LHCN-M2 (cell line): ENCODE results near the gene ALDH1A1. TPM values are rescaled to one million over a fixed set of nuclear protein-coding genes. Genes with fewer than 3 reads are reported as not detected.
A peak's percentile ranks its signal among the peaks of the same experiment; 100 is the strongest.

Experiments used
- DNase-seq: peaks from one replicate; pipeline ENCODE4 v3.0.0-alpha.2; 2012; ENCODE audit warnings: low read depth
- total RNA-seq: library from RNA; depleted of rRNA; stranded (reverse); fragments of >200 nt; gene quantifications from 2 replicates; pipeline ENCODE4 v1.2.3, GENCODE V29; 2014

ALDH1A1 gene
- total RNA-seq, 1 experiment from 2014 or later = 163 TPM

DNA sequence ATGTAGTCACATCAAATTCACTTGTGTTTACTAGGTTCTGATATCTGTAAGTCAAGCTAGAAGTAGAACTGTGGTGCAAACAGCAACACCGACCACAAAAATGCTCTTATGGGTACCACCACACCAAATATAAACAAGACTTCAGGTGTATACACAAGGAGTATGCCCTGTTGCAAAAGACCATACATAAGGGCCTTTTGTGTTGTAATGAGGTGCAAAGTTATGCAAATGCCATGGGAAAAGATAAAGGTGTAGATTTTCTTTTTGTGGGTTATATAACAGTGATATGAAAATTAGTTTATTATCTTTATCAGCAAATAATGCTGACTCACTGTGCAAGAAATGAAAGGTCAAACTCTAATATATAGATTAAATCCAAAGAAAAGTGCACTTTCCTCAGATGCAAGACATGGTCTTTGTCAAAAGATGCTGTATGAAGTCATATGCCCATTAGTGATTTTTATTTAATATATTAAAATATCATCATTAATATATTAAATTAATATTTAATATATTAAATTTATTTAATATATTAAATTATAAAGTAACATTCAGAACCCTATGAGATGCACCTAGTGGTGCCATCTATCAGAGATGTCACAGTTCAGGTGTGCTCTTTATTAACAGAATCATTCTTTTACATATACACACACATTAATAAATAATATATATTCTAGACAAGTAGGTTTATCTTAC, 26.7 kb upstream of the ALDH1A1 start:
- no peak for DNase-seq

GRCh38 chr9:72978744-72979143, 25.9 kb upstream of the ALDH1A1 start:
- DNase-seq = peak; percentile 84

DNA sequence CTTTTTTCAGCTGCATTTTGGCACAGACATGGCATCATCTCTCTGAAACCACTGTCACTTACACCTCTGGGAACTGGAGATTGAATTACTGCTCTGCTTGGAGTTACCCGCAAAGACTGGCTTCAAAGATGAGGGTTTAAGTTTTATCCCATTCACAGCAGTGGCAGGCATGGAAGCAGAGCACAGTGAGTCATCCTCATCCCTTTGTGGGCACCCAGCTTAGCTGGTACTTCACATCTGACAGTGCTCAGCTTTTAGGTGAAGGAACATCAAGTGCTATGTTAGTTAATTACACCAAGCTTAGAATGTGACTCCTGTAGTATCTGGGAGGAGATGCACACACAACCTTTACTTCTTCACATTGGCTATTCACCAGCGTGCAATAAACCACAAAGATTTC, 24.8 kb upstream of the ALDH1A1 start:
- DNase-seq = peak; percentile 89

DNA sequence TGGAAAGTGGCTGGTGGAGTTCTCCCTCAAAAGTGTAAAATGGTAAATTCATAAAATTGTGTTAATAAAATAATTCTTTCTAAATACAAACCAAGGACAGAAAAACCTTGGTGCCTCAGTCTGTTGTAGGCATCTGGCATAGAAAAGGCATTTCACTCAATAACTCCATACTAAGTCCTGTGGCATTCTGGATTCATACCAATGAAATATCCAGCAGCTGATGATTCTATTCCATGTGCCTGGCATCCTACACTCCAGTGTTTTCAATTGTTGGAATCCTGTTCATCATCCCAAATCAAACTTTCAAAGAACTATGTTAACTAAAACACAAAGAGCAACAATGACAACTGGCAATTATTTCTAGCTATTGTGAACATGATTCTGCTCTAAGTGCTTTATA, 21.6 kb upstream of the ALDH1A1 start:
- DNase-seq = no peak

- DNase-seq = no peak
Measured at GRCh38 chr9:72972636-72973035, 19.8 kb upstream of the ALDH1A1 start.

DNA sequence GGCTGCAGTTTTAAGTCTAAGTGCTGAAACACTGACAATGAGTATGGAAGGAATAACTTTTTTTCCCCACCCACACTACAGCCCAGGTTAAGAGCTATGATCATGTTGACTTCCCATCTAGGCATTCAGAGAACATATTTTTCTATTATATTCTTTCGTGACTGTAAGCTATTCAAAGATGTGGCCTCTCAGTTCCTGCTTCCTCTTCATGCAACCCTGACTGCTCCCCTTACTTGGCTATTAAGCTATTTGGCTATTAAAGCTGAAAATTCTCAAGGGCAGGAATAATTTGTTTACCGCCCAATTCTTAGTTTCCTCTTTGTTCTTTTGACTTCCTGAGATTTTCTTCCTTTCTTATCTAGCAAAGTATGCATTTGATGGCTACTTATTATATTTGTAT, 18.6 kb upstream of the ALDH1A1 start:
- DNase-seq = no peak

GRCh38 chr9:72960446-72960845, 7.6 kb upstream of the ALDH1A1 start:
- no peak for DNase-seq

DNA sequence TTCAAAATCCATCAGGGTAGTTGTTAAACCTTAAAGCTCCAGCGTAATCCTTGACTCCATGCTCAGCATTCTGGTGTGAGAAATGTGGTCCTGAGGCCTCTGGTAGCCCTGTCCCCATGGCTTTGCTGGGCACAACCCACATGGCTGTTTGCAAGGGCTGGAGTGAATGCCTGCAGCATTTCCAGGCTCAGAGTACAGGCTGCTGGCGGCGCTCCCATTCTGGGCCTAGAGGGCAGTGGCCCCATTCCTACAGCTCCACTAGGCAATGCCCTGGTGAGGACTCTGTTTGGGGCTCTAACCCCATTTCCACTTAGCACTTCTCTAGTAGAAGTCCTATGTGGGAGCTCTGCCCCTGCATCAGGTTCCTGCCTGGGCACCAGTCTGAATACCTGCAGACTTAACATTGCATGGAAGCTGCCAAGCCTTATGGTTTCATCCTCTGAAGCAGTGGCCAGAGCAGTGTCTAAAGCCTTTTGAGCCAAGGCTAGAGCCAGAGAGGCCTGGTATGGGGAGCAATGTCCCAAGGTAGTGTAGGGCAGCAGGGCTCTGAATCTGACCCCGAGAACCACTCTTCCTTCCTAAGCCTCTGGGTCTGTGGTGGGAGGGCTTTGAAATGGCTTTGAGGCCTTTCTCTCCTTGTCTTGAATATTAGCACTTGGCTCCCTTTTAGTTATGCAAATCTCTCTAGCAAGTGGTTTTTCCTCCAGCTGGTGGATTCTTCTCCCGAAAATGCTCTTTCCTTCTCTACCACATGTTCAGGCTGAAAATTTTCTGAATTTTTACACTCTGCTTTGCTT, 5.8 kb upstream of the ALDH1A1 start:
- DNase-seq = no peak

- no peak for DNase-seq
Measured at GRCh38 chr9:72955571-72955970, 2.7 kb upstream of the ALDH1A1 start.

GRCh38 chr9:72955126-72955455, 2.2 kb upstream of the ALDH1A1 start:
- DNase-seq = no peak

DNA sequence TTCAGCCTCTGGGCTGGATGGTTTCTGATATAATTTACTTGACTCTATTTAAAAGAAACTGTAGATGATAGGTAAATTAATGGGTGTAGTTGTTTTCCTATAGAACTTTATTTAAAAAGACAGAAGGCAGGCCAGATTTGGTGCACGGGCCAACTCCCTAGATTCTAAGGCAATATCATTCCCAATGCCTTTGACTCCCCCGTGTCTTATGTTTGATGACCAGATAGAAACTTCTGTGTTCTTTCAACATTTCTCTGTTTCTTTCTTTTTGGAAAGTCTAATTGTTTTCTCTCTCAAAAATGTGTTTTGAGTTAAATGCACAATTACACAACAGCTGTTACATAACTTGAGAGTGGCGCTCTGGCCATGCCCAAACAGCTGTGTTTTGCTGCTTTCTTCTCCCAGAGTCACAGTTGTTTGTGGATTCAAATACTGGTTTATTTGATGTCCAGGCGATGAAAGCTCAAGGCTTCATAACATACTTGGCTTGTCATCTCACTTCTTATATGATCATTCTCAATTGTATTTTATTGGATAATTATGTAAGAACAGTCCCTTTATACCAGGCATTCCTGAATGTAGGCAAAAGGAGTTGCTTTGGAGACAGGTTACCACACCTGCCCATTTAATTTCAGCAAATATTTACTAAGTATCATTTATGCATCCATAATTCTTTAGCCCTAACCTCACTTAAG, 1.7 kb upstream of the ALDH1A1 start:
- peak; percentile 81 for DNase-seq

GRCh38 chr9:72952381-72952690, 517 bp downstream of the ALDH1A1 start:
- DNase-seq = no peak

DNA sequence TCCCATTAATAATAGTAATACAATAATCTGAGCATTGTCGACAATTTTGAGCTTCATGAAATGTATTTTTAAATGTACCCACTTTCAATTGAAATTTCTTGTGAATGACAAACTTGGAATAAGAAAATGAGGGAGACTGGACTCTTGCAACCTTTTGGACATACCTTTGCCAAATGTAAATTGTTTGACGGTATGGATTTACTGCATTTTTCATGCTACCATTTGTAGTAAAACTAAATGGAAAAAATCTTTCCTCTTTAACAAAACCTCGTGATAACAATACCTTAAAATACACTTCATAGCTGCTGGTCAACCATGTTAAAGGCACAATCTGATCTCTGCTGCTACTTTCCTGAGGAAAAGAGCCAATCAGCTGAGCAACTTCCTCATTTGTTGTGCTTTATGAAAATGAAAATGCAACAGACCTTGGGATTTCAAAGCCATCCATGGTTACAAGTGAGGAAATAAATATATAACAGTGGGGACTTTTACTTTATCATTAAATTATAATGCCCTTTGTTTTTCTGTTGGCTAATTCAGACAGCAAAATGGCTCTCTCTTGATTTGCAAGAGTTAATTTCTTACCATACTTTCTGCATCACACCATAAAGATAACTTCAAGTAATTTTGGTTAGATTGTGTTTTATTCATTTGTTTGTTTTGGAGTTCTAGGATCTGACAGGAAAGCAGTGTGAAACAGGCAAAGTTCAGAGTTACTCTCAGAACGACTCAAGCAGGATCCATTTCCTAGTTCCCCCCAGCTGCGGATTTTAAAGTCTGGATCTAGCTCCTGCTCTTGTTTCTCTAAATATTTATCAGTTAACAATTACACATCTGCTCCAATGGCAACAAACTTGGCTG, 1.1 kb downstream of the ALDH1A1 start:
- peak; percentile 58 for DNase-seq

DNA sequence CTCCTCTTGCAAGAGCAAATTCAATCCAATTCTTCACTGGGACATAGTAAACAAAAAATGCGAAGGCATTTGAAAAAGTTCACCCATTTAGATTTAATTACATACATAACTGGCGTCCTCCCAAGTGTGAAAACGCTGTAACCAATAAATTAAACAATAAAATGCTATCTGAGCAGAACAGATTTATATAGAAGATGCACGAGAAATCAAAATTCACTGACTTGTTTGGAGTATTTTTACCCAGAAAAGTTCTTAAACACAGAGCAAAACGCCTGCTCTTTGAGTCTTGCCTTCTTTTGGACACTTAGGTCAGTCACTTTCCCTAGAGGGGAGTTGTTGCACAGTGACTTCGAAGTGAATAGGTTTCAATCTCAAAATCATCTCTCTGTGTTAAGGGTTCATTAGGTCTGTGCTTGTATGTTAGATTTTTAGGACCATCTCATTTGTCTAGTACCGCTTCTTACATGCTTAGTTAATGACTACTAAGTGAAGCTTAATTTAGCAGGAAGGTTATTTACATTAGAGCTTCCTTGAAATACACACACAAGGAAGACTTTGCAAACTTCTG, 1.9 kb downstream of the ALDH1A1 start:
- DNase-seq = peak; percentile 56

DNA sequence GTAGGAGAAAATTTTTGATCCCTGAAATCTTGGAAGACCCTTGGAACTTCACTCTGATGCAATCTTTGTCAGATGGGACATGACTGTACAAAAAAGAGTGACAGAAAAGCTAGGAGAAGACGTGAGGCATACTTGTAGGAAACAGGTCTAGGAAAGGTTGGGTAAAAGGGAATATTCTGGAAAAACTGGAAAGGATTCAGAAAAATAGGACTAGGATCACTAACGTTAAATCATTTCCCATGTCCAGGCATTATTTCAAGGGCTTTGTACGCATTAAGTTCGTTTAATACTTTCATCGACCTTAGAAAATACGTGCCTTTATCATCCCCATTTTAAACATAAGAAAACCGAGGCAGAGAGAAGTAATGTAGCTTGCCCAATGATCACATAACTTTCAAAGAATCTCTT, 2.9 kb downstream of the ALDH1A1 start:
- peak; percentile 46 for DNase-seq

GRCh38 chr9:72949244-72949582, 3.6 kb downstream of the ALDH1A1 start:
- DNase-seq = peak; percentile 73

GRCh38 chr9:72948575-72949243, 4.1 kb downstream of the ALDH1A1 start:
- peak; percentile 25 for DNase-seq

- no peak for DNase-seq
Measured at GRCh38 chr9:72947984-72948465, 4.8 kb downstream of the ALDH1A1 start.

DNA sequence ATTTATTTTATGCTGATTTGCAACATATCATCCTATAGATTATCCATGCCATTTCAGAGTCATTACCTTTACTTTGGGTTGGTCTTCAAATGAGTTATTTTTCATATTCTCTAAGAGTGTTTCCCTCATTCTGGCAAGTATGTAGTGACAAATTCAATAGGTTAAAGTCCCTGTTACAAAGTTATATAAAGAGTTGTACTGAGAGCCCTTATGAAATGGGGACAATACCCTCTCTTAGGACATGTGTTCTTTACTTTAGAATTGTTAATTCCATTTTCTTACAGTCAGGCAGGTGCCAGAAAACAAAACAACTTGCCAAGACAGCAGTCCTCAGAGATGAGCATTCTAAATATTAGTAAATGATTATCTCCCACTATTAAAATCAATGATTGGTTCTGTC, 6.0 kb downstream of the ALDH1A1 start:
- DNase-seq = no peak

DNA sequence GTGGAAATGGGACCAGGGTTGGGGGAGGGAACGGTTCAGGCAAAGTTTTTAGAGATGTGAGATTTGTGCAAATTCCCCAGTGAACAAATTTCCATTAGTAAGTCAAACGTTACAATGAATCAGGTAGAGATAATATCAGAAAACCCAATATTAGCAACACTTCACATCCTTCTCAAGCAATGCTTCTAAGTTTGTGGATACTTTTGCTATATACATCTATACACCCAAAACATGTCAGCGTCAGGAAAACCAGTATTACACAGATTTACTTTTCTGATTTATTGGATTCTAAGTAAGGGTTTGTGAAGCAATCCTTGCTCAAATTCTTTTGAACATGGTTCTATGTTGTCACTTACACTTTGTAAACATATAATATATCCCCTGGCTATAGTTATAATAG, 6.5 kb downstream of the ALDH1A1 start:
- DNase-seq = no peak

- DNase-seq = no peak
Measured at GRCh38 chr9:72945391-72945790, 7.5 kb downstream of the ALDH1A1 start.
